ENCODE measurements around the gene HASPIN.
"Not testable (repeated sequence)": the region's sequence is repeated elsewhere in the genome, so short reads cannot be mapped to it uniquely, and the experiment has no call there.

Gene HASPIN

DNA sequence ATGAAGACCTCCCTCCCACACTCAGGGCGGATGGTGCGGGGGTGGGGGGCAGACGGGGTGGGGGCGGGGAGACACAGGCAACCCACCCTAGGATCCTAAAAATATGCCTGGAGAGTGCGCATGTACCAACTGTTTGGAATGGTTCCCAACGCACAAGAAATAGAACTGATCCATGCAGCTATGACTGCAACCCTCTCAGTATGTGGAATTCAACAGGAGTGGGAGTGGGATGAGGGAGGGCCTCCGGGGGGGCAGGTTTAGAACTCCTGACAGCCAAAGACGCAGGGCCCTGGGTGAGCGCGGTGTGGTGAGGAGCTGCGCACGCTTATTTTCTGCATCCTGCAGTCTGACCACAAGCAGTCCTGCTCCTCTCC, 26.6 kb upstream of the HASPIN start:
- DNase-seq = no peak

DNA sequence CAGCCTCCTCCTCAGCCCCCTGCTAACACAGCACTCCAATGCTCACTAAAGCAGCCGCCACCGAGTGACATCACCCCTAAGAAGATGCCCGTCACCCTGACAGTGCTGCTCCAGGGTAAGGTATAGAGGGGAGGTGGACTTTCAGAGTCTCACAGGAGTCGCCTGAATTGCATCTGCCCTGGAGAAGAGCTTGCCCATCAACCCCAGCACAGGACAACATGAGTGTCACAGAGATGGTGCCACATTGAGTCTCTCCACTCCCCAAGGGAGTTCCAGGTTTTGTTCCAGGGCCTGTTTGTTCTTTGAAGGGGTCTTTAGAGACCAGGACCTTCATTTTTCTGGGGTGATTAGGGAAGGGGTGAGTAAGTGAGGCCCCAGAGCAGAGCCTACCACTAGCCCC, 25.6 kb upstream of the HASPIN start:
- DNase-seq = no peak

GRCh38 chr17:3699951-3700350, 23.8 kb upstream of the HASPIN start:
- no peak for DNase-seq

DNA sequence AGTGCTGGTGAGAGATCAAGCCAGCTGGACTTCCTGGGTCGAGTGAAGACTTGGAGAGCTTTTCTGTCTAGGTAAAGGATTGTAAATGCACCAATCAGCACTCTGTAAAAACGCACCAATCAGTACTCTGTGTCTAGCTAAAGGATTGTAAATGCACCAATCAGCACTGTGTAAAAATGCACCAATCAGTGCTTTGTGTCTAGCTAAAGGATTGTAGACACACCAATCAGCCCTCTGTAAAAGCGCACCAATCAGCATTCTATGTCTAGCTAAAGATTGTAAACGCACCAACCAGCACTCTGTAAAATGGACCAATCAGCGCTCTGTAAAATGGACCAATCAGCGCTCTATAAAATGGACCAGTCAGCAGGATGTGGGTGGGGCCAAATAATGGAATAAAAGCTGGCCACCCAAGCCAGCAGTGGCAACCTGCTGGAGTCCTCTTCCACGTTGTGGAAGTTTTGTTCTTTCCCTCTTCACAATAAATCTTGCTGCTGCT, 21.6 kb upstream of the HASPIN start:
- DNase-seq = not testable (repeated sequence)

GRCh38 chr17:3704931-3705717, 18.6 kb upstream of the HASPIN start:
- DNase-seq = no peak

DNA sequence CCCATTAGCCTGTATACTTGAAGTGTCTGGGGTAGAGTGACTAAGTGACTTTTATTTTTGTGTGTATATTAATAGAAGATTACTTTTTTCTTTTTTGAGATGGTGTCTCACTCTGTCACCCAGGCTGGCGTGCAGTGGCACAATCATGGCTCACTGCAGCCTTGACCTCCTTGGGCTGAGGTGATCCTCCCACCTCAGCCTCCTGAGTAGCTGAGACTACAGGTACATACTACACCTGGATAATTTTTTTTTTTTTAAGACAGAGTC, 18.1 kb upstream of the HASPIN start:
- DNase-seq = not testable (repeated sequence)

GRCh38 chr17:3708366-3708765, 15.3 kb upstream of the HASPIN start:
- DNase-seq = no peak

GRCh38 chr17:3710951-3711383, 12.7 kb upstream of the HASPIN start:
- DNase-seq = peak; percentile 74

DNA sequence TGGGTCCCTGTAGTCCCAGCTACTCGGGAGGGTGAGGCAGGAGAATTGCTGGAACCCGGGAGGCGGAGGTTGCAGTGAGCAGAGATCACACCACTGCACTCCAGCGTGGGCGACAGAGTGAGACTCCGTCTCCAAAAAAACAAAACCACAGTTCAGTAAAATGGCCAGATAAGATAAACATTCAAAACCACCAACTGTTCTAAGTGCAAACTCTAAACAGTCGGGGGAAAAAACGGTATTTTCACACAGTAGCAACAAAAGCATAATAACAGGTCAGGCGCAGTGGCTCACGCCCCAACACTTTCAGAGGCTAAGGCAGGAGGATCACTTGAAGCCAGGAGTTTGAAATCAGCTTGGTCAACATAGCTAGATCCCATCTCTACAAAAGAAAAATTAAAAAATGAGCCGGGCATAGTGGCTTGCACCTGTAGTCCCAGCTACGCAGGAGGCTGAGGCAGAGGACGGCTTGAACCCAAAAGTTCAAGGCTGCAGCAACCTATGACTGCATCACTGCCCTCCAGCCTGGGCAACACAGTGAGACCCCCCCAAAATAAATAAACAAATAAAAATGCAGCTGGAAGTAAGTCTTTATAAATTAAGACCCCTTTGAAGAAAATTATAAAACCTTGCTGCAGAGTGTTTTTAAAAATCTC, 10.8 kb upstream of the HASPIN start:
- DNase-seq = no peak

DNA sequence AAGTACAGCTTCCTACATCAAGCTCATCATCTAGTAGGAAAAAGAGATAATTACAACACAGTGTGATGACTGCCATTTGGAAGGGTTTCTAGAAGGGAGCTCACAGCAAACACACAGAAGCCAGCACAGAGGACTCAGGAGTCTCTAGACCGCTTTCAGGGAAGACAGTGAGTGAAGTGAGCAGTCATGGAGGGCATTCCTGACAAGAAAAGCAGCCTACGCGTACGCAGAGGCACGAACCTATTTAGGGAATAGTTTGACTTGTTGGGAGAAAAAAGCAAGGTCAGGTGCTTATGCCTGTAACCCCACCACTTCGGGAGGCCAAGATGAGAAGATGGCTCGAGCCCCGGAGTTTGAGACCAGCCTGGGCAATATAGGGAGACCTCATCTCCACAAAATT, 8.4 kb upstream of the HASPIN start:
- DNase-seq = no peak

- DNase-seq = no peak
Measured at GRCh38 chr17:3718201-3718600, 5.5 kb upstream of the HASPIN start.

DNA sequence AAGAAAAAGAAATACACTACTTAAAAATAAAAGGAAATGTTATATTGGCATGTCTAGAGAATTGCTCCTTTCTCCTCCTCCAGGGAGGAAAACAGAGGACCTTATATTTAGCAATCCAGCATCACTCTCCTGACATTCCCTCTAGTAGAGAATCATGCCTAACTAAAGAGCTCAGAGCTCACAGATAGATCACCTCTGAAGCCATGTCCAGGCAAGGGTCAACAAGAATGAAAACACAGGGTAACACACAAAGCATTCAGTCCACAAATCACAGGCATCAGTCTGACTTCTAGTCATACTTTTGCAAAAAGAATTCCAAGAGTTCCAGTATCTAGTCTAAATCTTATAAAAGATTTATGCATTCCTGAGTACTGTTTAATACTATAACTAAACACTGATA, 4.4 kb upstream of the HASPIN start:
- no peak for DNase-seq

DNA sequence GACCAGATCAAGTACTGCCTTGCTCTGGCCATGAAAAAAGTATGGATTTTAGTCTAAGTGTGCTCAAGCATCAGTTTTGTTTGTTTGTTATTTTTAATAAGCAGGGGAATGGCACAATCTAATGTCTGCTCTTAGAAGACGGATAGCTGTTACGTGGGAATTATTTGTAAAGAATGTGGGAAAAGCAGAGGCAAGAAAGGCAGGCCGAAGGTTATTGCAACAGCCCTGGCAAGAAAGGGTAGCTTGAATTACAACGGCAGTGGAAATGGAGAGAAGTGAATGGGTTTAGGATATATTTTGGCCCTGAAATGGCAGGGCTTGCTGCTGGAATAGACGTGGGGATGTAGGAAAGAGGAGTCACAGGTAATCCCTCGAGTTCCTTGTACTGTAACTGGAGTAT, 987 bp upstream of the HASPIN start:
- DNase-seq = no peak

GRCh38 chr17:3723188-3723555, 531 bp upstream of the HASPIN start:
- DNase-seq = no peak

GRCh38 chr17:3724378-3725077, 825 bp downstream of the HASPIN start:
- DNase-seq = no peak

GRCh38 chr17:3727041-3727440, 3.3 kb downstream of the HASPIN start:
- no peak for DNase-seq

DNA sequence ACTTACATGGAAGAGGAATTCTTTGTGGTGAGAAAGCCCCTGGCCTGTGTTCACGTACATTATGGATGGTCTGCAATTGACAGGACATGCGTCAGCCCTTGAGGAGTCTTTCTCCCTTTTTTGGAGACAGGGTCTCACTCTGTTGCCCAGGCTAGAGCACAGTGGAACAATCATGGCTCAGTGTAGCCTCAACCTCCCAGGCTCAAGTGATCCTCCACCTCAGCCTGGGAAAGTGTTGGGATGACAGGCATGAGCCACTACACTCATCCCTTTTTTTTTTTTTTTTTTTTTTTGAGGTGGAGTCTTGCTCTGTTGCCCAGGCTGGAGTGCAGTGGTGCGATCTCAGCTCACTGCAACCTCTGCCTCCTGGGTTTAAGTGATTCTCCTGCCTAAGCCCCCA, 4.4 kb downstream of the HASPIN start:
- DNase-seq = not testable (repeated sequence)

GRCh38 chr17:3729881-3730280, 6.2 kb downstream of the HASPIN start:
- DNase-seq = no peak

DNA sequence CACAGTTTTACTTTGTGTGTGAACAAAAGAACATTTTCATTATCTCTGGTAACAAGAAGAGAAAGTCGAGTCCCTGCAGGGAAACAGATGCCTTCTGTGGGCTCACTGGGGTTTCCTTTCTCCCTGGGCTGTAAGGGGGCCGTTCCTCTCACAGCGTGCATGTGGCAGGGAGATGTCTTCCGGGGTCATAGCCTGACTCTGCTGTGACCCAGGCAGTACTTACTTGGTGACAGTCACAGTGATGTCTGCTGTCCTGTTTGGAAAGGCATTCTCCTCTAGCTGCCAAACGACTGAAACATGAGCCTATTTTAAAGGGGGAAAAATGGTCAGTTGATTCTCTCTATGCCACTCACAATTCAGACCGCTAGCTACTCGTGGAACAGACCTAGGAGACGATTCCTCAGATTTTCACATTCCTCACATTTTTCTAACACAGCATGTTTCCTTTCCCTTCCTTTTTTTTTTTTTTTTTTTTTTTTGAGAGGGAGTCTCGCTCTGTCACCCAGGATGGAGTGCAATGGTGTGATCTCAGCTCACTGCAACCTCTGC, 7.3 kb downstream of the HASPIN start:
- no peak for DNase-seq

- no peak for DNase-seq
Measured at GRCh38 chr17:3732210-3732621, 8.5 kb downstream of the HASPIN start.

- DNase-seq = not testable (repeated sequence)
Measured at GRCh38 chr17:3734911-3735276, 11.2 kb downstream of the HASPIN start.

GRCh38 chr17:3735515-3735914, 11.8 kb downstream of the HASPIN start:
- DNase-seq = no peak

- peak; percentile 84 for DNase-seq
Measured at GRCh38 chr17:3738562-3739295, 15.0 kb downstream of the HASPIN start.

All from CD4-positive, alpha-beta T cell treated with Interleukin-6 for 4 hours (primary cell).